ENCODE data around the gene KLHL18. TPM values are rescaled to one million over a fixed set of nuclear protein-coding genes. Genes with fewer than 3 reads are reported as not detected.
"Not testable (repeated sequence)": the region's sequence is repeated elsewhere in the genome, so short reads cannot be mapped to it uniquely, and the experiment has no call there.

The KLHL18 gene
- total RNA-seq, 4 donors from 2014 or later: 32.7 to 51.0 (median 44.5) TPM

DNA sequence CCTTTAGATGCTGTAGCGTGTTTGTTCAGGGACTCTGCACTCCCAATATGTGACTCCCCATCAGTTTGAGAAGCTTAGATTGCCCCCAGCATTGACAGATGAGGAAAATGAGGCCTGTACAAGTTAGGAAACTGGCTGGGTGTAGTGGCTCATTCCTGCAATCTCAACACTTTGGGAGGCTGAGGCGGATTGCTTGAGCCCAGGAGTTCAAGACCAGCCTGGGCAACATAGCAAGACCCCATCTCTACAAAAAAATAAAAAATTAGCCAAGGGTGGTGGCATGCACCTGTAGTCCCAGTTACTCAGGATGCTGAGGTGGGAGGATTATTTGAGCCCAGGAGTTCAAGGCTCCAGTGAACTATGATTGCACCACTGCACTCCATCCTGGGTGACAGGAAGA lies 84.1 kb downstream of the KLHL18 start:
- WGBS, 2 donors: 96 to 100% methylated on average over 2 of the region's 2 CpGs

DNA sequence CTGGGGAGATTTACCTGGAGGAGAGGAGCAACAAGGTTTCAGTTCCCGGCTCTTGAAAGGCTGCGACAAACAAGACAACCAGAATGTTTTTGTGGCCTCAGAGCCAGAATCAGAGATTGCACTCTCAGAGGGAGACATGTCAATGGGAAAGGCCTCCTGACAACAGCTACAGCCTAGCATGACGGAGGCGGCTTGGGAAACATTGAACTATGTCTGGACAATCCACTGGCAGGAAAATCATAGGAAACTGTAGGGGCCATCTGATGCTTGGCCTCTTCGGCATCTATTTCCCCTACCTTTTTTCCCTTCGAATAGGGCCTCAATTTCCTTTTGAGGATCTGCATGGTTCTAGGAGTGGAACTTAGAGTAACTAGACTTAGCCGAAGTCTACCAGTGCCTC lies 84.9 kb downstream of the KLHL18 start:
- intact Hi-C loops (cut with DNase I; ENCODE audit: low total_unique reads): no loop called here
- no peak for DNase-seq (ENCODE audit: low spot score in 2 of 2)
- H3K4me3 ChIP-seq (ENCODE audit: low read depth, poor library complexity, severe bottlenecking): no peak overlapping the region
- TF ChIP-seq, protein P1, sequence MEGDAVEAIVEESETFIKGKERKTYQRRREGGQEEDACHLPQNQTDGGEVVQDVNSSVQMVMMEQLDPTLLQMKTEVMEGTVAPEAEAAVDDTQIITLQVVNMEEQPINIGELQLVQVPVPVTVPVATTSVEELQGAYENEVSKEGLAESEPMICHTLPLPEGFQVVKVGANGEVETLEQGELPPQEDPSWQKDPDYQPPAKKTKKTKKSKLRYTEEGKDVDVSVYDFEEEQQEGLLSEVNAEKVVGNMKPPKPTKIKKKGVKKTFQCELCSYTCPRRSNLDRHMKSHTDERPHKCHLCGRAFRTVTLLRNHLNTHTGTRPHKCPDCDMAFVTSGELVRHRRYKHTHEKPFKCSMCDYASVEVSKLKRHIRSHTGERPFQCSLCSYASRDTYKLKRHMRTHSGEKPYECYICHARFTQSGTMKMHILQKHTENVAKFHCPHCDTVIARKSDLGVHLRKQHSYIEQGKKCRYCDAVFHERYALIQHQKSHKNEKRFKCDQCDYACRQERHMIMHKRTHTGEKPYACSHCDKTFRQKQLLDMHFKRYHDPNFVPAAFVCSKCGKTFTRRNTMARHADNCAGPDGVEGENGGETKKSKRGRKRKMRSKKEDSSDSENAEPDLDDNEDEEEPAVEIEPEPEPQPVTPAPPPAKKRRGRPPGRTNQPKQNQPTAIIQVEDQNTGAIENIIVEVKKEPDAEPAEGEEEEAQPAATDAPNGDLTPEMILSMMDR (IDR thresholded peaks at IDR 0.05): no peak
- TF ChIP-seq POLR2A (IDR thresholded peaks at IDR 0.05): no peak
- WGBS, 2 donors: 85 to 95% methylated on average over 7 of the region's 7 CpGs

More for the DNA sequence above, 84.1 kb downstream of the KLHL18 start:
- no peak overlapping the region for H3K4me3 ChIP-seq (ENCODE audit: low read depth, poor library complexity, severe bottlenecking)
- TF ChIP-seq, protein P1 (IDR thresholded peaks at IDR 0.05): no peak
- TF ChIP-seq POLR2A (IDR thresholded peaks at IDR 0.05): no peak
- intact Hi-C loops (cut with DNase I; ENCODE audit: low total_unique reads): no loop called here
- DNase-seq (ENCODE audit: low spot score in 2 of 2): no peak

GRCh38 chr3:47370020-47370419 lies 87.3 kb downstream of the KLHL18 start:
- 79 to 92% methylated on average over 8 of the region's 8 CpGs for WGBS, 2 donors
- H3K4me3 ChIP-seq (ENCODE audit: low read depth, poor library complexity, severe bottlenecking); intact Hi-C loops (cut with DNase I; ENCODE audit: low total_unique reads); DNase-seq (ENCODE audit: low spot score in 2 of 2): not testable (repeated sequence)

DNA sequence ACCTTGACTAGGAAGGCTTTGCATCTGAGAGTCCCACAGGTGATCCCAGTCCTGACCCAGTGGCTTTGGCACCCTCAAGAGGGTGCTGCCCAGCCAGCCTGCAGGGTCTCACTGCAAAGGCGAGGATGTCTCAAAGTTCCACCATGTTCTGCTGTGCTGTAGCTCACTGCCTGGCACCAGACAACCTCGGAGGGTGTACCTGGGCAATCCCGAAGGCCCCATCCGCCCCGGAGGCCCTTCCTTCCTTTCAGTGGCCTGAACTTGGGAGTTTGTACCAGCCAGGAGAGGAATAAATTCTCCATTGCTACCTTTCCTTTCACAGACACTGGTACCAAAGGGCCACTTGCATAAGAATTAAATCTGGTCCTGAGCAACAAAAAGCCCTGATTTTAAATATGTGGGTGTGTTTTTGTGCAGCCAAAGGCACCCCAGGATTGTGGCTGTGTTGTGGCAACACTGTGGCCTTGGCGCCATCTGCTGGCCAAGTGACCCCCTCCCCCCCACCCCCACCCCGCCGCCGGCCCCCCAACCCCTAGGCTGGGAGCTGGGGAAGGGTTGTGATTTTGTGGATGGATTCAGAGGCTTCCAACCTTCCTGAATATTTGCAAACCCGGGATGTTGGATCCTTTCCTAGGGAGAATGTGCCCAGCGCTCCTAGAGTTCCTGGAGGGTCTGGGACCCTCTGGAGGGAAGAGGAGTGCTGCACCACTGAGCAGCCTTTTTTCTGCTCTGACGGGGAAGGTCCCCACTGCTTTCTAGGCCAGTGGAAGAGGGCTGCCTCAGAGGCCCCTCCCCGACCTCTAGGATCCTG lies 88.3 kb downstream of the KLHL18 start:
- 38 to 50% methylated on average over 9 to 13 of the region's 13 CpGs for WGBS, 2 donors
- no peak overlapping the region for H3K4me3 ChIP-seq (ENCODE audit: low read depth, poor library complexity, severe bottlenecking)
- no peak for DNase-seq (ENCODE audit: low spot score in 2 of 2)
- no peak for TF ChIP-seq POLR2A (IDR thresholded peaks at IDR 0.05)
- TF ChIP-seq, protein P1 (IDR thresholded peaks at IDR 0.05): no peak
- intact Hi-C loops (cut with DNase I; ENCODE audit: low total_unique reads): no loop called here

- no peak for TF ChIP-seq POLR2A (IDR thresholded peaks at IDR 0.05)
- TF ChIP-seq, protein P1 (IDR thresholded peaks at IDR 0.05): no peak
- H3K4me3 ChIP-seq (ENCODE audit: low read depth, poor library complexity, severe bottlenecking): no peak overlapping the region
- intact Hi-C loops (cut with DNase I; ENCODE audit: low total_unique reads): no loop called here
- DNase-seq (ENCODE audit: low spot score in 2 of 2): no peak
Observed at GRCh38 chr3:47374587-47374986, 91.8 kb downstream of the KLHL18 start.

- whole genome bisulfite sequencing, 2 donors: 78 to 90% methylated on average over 3 of the region's 3 CpGs
- no peak for DNase-seq (ENCODE audit: low spot score in 2 of 2)
- TF ChIP-seq POLR2A (IDR thresholded peaks at IDR 0.05): no peak
- TF ChIP-seq, protein P1 (IDR thresholded peaks at IDR 0.05): no peak
- intact Hi-C loops (cut with DNase I; ENCODE audit: low total_unique reads): no loop called here
- no peak overlapping the region for H3K4me3 ChIP-seq (ENCODE audit: low read depth, poor library complexity, severe bottlenecking)
Observed at GRCh38 chr3:47376393-47376792, 93.6 kb downstream of the KLHL18 start.

Measured in lower leg skin (tissue), 4 donors.